ENCODE results near the gene ATP5ME.
"Not testable (repeated sequence)": the region's sequence is repeated elsewhere in the genome, so short reads cannot be mapped to it uniquely, and the experiment has no call there.

The ATP5ME gene

DNA sequence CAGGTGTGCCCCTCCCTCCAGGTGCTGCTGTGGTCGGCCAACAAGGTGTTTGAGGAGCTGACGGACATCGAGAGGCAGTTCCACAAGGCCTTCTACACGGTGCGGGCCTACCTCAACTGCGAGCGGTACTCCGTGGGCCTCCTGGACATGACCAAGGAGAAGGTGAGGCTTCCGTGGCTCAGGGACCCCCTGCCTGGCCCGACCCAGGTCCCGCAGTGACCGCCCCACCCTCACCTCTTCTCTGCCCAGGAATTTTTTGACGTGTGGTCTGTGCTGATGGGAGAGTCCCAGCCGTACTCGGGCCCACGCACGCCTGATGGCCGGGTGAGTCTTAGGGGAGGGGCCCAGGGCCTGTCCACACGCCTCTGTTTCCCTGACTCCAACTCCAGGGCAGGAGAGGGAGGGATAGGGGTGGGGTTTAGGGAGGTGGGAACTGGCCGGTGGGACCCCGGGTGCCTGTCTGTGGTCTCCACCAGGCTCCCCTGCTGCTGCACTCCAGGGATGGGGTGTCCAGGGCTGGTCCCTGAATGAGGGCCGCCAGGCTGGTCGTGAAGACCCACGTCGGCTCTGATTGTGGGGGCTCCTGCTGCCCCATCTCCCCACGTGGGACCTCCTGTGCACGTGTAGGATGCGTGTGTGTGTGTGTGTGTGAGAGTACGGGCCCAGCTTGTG is 20.1 kb downstream of the ATP5ME start:
- H3K27me3 Mint-ChIP-seq = peaks cover 18% of the 10 kb centered on the region

DNA sequence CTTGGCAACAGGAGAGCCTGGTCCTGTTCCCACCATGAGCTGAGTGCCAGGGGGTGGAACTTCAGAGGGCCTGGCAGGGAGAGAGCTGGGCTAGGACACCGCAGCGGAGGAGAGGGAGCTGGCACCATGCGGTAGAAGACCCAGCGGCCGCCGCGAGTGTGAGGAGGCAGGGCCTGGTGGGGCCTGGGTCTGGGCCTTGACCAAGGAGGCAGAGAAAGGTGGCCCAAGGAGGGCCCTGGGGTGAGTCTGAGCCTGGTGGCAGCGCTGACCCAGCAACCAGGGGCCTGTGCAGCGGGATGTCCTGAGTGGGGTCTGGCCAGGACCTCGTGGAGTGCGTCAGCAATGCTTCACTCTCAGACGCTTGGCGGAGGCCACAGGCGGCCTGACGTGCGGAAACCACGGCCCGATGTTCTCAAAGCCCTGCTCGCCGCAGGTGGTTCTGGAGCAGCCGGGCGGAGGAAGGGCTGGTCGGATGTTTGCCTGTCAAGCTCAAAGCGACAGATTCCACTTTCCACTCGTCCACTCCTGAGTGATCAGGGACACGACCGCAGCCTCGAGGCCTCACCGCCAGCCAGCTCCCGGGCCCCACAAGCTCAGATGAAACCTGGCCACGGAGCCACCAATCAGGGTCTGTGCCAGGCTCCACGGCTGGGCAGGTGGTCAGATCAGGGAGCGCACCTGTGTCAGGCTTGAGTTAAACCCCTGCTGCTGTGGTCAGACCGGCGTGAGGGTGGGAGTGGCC is 20.8 kb downstream of the ATP5ME start:
- H3K27ac Mint-ChIP-seq = no peak overlapping the region
- H3K4me1 Mint-ChIP-seq = no peaks in the 10 kb centered on the region
- peaks cover 19% of the 10 kb centered on the region for H3K27me3 Mint-ChIP-seq
- H3K4me3 Mint-ChIP-seq = no peak overlapping the region
- no peaks in the 10 kb centered on the region for H3K9me3 Mint-ChIP-seq
- DNase-seq = no peak
- CTCF ChIA-PET = interaction anchor here (1.0 kb wide), 1 partner anchor 50 kb away, joined by 3 read pairs; no protein-coding TSS in a partner anchor
- H3K36me3 Mint-ChIP-seq = peaks cover 1% of the 10 kb centered on the region

More for the DNA sequence above, 20.1 kb downstream of the ATP5ME start:
- Mint-ChIP-seq H3K4me1 (no peaks in the 10 kb centered on the region), H3K36me3 (peaks cover 1% of the 10 kb centered on the region), H3K9me3 (no peaks in the 10 kb centered on the region), H3K27ac (no peak overlapping the region), H3K4me3 (no peak overlapping the region)
- no peak for DNase-seq
- CTCF ChIA-PET = interaction anchor here (1.0 kb wide), 1 partner anchor 51 kb away, joined by 3 read pairs; no protein-coding TSS in a partner anchor

DNA sequence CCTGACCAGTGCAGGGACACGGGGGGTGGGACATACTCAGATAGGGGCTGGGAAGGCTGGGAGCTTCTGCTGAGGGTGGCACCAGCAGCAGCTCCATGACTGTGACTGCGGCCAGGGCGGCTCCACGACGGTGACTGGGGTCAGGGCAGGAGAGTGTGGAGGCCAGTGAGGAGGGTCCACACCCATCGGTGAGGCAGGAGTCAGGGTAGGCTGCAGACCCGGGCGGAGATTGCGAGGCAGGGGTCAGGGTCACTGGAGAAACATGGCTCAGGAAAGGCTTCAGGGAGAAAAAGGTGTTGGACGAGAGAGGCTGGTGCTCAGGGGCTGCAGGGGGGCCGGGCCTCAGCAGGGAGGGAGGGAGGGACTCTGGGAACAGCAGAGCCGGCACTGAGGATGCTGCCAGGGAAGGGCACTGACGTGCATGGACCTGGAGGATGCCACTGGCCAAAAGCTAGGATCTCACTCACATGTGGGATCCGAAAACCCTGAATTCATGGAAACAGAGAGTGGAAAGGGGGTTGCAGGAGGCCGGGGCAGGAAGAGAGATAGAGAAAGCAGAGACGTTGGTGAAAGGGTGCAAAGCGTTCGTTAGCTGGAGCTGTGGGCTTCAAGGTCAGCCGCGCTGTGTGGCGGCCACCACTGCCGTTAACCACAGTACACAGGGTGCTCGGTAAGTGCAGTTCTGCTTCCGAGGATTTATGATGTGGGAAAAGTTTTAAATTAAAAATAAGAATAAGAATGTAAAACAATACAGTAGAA is 22.0 kb downstream of the ATP5ME start:
- H3K27me3 Mint-ChIP-seq = peaks cover 22% of the 10 kb centered on the region
- no peak overlapping the region for H3K4me3 Mint-ChIP-seq
- DNase-seq = no peak
- peaks cover 1% of the 10 kb centered on the region for H3K36me3 Mint-ChIP-seq
- no peak overlapping the region for H3K27ac Mint-ChIP-seq
- CTCF ChIA-PET = no interaction called here
- H3K4me1 Mint-ChIP-seq = no peaks in the 10 kb centered on the region
- H3K9me3 Mint-ChIP-seq = no peaks in the 10 kb centered on the region

DNA sequence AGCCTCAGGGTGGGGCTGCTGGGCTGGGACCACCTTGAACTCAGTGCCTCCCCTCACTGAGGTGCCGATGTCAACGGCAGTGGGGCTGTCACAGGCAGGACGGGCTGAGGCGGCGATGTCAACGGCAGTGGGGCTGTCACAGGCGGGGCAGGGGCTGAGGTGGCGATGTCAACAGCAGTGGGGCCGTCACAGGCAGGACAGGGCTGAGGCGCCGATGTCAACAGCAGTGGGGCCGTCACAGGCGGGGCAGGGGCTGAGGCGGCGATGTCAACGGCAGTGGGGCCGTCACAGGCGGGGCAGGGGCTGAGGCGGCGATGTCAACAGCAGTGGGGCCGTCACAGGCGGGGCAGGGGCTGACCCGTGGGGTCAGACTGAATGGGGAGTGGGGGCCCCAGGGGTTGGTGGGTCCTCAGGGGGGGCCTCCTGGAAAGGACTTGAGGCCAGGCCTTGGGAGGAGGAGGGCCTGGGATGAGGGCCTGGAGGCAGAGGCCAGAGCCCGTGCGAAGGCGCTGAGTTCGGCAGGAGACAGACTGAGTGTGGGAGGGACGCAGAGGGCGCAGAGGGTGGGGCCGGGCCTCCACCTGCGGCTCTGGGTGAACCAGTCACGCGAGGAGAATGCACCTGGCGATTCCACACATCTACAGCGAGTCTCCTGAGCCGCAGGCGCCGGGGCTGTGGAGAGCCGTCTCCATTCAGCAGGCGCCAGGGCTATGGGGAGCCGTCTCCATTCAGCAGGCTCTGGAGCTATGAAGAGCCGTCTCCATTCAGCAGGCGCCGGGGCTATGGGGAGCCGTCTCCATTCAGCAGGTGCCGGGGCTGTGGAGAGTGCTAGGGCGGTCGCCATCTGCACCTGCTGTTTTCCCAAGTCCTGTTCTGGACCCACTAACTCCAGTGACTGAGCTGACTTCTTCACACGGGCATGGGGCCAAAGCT is 22.9 kb downstream of the ATP5ME start:
- CTCF ChIA-PET = no interaction called here
- DNase-seq = no peak
- H3K27me3 Mint-ChIP-seq = peaks cover 27% of the 10 kb centered on the region
- H3K36me3 Mint-ChIP-seq = peaks cover 4% of the 10 kb centered on the region
- peaks cover 4% of the 10 kb centered on the region for H3K4me1 Mint-ChIP-seq
- H3K27ac Mint-ChIP-seq = no peak overlapping the region
- H3K4me3 Mint-ChIP-seq = no peak overlapping the region
- peaks cover 4% of the 10 kb centered on the region for H3K9me3 Mint-ChIP-seq

DNA sequence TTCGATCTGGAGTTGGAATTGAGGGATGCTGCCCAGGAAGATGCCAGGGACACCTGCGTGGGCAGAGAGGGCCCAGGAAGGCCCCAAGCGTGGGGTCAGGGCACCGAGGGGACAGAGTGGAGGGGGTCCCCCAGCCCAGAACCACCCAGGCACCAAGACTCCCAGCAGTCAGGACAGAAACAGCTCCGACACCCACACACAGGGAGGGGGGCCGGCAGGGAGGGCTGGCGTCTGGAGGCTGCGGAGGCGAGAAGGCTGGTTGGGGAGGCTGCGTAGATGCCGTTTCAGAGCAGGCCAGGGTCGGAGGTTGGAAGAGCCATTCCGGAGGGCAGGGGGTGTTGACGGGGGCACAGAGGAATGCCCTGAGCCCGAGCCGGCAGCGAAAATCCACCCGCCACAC is 23.6 kb downstream of the ATP5ME start:
- CTCF ChIA-PET = no interaction called here
- H3K4me1 Mint-ChIP-seq = peaks cover 5% of the 10 kb centered on the region

DNA sequence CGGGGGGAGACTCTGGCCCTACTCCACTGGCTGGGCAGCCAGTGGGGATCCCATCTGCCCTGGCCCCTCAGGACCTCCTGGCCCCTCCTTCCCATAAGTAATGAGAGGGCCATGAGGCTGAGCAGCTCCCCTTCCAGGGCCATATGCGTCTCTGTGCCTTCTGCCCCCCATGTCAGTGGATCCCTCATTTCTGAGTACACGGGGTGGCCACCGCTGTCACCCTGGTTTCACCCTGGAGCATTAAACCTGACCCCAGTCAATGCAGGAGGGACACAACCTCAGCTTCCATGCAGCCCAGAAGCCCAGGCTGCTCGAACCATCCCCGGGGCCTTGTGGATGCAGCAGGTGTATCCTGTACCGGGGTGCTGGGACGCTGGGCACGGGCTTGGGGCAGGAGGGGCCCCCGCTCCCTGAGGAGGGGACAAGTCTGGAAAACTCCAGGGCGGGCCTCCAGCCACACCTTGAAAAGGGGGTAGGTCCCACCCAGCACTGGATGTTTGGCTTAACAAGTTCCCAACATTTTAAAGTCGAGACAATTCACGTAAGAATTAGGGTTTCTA is 24.2 kb downstream of the ATP5ME start:
- CTCF ChIA-PET = no interaction called here

More for the DNA sequence above, 23.6 kb downstream of the ATP5ME start:
- Mint-ChIP-seq H3K27ac (no peak overlapping the region), H3K9me3 (peaks cover 7% of the 10 kb centered on the region), H3K4me3 (no peak overlapping the region), H3K27me3 (peaks cover 28% of the 10 kb centered on the region), H3K36me3 (peaks cover 5% of the 10 kb centered on the region)
- no peak for DNase-seq

DNA sequence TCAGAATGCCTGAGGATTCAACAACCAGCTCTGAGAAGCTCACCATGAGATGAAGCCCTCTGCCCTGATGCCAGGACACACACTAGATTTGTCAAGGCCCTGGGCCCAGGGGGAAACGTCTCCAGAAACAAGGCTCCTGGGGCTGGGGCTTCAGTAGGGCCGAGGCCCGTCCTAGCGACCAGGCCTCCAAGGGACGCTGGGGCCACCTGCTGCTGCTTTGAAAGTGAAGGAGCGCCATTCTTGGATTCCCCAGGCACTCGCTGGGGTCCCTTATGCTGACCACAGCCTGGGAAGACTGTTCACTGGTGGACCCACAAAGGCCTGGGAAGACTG is 24.8 kb downstream of the ATP5ME start:
- peaks cover 11% of the 10 kb centered on the region for H3K9me3 Mint-ChIP-seq
- H3K4me1 Mint-ChIP-seq = peaks cover 5% of the 10 kb centered on the region
- no peak overlapping the region for H3K4me3 Mint-ChIP-seq
- H3K27me3 Mint-ChIP-seq = peaks cover 28% of the 10 kb centered on the region
- CTCF ChIA-PET = no interaction called here
- no peak overlapping the region for H3K27ac Mint-ChIP-seq
- H3K36me3 Mint-ChIP-seq = peaks cover 5% of the 10 kb centered on the region
- no peak for DNase-seq

More for the DNA sequence above, 24.2 kb downstream of the ATP5ME start:
- DNase-seq = no peak
- Mint-ChIP-seq H3K36me3 (peaks cover 5% of the 10 kb centered on the region), H3K27me3 (peaks cover 28% of the 10 kb centered on the region), H3K4me1 (peaks cover 5% of the 10 kb centered on the region), H3K27ac (no peak overlapping the region), H3K4me3 (no peak overlapping the region), H3K9me3 (peaks cover 9% of the 10 kb centered on the region)

DNA sequence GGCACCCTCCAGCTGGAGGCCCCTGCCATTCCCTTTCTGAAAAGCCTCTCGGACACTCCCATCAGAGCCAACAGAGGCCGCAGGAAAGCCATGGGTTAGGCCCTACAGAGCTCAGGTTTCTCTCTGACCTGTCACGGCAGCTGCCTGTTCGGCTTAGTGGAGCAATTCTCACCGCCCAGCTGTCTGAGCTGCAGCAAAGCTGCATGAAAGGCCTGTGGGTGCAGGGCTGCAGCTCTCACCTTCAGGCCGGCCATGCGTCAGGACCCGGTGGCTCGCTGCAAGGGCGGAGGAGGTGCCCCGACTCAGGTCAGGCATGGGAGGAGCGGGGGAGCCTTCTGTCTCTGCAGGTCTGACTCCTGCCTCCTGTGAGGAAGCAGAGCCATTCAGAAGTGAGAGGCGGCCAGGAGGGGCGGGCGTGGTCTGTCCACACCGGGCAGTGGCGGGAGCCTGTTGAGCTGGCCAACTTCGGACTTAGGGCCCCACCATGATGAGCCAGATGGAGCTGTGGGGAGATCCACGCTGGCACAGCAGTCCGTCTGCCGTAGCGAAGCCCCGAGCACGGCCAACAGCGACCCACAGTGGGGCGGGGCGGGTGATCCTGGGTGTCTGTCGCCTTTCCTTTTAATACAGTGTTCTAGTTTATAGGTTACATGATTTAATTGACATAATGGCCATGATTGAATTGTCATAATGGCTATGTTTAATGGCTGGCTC is 25.3 kb downstream of the ATP5ME start:
- CTCF ChIA-PET = no interaction called here
- Mint-ChIP-seq H3K27me3 (peaks cover 28% of the 10 kb centered on the region), H3K27ac (no peak overlapping the region), H3K36me3 (peaks cover 5% of the 10 kb centered on the region), H3K9me3 (peaks cover 11% of the 10 kb centered on the region), H3K4me1 (peaks cover 5% of the 10 kb centered on the region), H3K4me3 (no peak overlapping the region)
- no peak for DNase-seq

DNA sequence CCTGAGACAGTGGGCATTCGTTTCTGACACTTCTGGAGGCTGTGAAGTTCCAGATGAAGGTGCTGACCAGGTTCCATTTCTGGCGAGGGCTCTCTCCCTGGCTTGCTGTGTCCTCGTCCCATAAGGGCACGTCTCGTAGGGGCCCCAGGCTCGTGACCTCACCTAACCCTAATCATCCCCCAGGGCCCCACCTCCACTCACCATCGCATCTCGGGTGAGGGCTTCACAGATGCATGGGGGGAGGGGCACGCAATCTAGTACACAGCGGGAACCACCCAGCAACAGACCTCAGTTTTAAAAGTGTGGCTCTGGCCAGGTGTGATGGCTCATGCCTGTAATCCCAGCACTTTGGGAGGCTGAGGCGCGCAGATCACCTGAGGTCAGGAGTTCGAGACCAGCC is 26.6 kb downstream of the ATP5ME start:
- H3K9me3 Mint-ChIP-seq = peaks cover 11% of the 10 kb centered on the region
- DNase-seq = no peak
- H3K36me3 Mint-ChIP-seq = peaks cover 5% of the 10 kb centered on the region
- CTCF ChIA-PET = no interaction called here
- peaks cover 28% of the 10 kb centered on the region for H3K27me3 Mint-ChIP-seq
- no peak overlapping the region for H3K4me3 Mint-ChIP-seq
- H3K4me1 Mint-ChIP-seq = peaks cover 5% of the 10 kb centered on the region
- H3K27ac Mint-ChIP-seq = no peak overlapping the region

DNA sequence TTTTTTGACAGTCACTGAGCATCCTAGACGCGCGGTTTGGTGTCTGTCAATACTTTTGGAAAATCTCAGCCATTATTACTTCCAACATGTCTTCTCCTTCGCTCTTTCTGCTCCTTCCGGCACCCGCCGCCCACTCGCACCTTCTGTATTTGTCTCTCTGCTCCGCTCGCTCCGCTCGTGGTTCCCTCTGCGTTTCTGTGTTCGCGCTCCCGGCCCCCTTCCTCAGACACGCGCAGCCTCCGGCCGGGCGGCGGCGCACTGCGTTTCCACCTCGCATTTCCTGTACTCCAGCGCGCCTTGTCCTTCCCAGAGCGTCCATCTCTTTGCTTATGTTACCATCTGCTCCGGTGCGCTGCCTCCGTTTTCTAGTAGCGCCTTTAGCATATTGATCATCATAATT is 27.6 kb downstream of the ATP5ME start:
- H3K27me3 Mint-ChIP-seq = peaks cover 19% of the 10 kb centered on the region
- H3K36me3 Mint-ChIP-seq = peaks cover 5% of the 10 kb centered on the region
- no peak for DNase-seq
- CTCF ChIA-PET = no interaction called here
- peaks cover 5% of the 10 kb centered on the region for H3K4me1 Mint-ChIP-seq
- H3K4me3 Mint-ChIP-seq = peak overlapping the region; percentile 64
- H3K9me3 Mint-ChIP-seq = peaks cover 11% of the 10 kb centered on the region
- H3K27ac Mint-ChIP-seq = peak overlapping the region; percentile 56

DNA sequence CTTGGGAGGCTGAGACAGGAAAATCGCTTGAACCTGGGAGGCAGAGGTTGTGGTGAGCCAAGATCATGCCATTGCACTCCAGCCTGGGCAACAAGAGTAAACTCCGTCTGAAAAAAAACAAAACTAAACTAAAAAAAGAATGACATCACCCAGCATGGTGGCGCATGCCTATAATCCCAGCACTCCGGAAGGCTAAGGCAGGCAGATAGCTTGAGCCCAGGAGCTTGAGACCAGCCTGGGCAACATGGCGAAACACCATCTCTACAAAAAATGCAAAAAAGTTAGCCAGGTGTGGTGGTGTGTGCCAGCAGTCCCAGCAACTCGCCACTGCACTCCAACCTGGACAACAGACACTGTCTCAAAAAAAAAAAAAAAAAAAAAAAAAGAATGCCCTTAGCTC is 31.7 kb downstream of the ATP5ME start:
- H3K4me1 Mint-ChIP-seq, CTCF ChIA-PET, DNase-seq, H3K4me3 Mint-ChIP-seq, H3K27ac Mint-ChIP-seq, H3K27me3 Mint-ChIP-seq, H3K36me3 Mint-ChIP-seq: not testable (repeated sequence)
- H3K9me3 Mint-ChIP-seq = peaks cover 12% of the 10 kb centered on the region

DNA sequence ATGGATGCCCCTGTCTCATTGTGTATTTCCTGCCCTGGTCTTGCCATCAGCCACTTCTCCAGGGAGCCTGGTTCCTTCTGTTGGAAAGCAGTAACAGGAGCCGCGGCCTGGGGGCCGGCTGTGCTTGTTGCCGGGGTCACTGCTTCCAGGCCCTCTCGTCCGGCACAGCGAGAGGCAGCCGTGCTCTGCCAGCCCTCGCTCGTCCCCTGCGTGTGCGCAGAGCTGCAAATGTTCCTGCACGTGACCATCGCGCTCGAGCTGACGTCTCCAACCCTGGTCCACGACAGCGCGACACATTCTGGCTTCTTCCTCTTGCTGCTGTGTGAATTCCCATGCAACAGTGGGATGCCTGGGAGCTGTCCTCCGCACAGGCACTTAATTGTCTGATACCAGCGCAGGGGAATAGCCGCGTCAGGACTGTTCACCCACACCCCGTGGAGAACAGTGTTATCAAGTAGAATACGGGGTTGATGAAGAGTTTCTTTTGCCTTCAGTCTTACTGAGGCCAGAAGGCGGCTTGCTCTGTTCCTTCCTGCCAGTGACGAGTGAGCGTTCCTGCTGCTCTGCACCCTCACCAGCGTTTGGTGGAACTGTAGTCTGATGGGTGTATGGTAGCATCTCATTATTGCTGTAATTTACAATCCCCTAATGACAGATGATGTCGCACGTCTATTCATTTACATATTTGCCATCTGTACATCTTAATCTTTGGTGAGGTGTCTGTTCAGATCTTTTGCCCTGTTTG is 36.4 kb downstream of the ATP5ME start:
- Mint-ChIP-seq H3K4me3 (no peak overlapping the region), H3K36me3 (no peaks in the 10 kb centered on the region), H3K9me3 (peaks cover 4% of the 10 kb centered on the region), H3K27ac (no peak overlapping the region), H3K4me1 (no peaks in the 10 kb centered on the region), H3K27me3 (no peaks in the 10 kb centered on the region)
- no peak for DNase-seq
- CTCF ChIA-PET = no interaction called here
